ENCODE data around the gene SGPP1. TPM values are rescaled to one million over a fixed set of nuclear protein-coding genes. Genes with fewer than 3 reads are reported as not detected.

SGPP1 gene
- total and polyA plus RNA-seq, 2 of the 4 experiments (the other 2 are of a cell fraction) = 8.6 to 11.1 TPM

DNA sequence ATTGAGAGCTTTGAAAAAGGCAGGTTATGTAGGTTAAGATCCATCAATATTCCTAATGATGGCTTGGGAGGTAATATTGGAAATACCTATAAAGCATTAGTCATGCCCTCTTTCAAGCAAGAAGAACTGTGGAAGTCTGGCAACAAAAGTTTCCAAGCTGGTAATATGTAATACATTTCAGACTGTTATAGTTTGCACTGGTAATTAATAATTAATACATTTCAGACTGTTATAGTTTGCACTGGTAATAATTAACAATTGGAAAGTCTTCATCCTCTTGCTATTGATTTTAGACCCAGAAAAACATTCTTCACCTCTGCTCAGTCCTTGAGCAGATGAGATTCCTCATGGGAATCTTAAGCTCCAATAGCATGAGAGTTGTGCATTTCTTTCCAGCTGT is 57.2 kb downstream of the SGPP1 start:
- no peak overlapping the region for H3K23ac ChIP-seq (ENCODE audit: low read depth, low read length)
- H3K18ac ChIP-seq (ENCODE audit: low read depth, low read length) = no peak overlapping the region
- no peak overlapping the region for H3K14ac ChIP-seq (replicated peaks; ENCODE audit: low read depth, low read length)
- no peaks in the 10 kb centered on the region for H3K36me3 ChIP-seq (ENCODE audit: control insufficient read depth, insufficient read depth, low read length)
- H3K9me3 ChIP-seq (ENCODE audit: control insufficient read depth, insufficient read depth, low read length) = no peaks in the 10 kb centered on the region
- H3K4ac ChIP-seq (ENCODE audit: low read depth, low read length) = no peak overlapping the region
- H4K8ac ChIP-seq (ENCODE audit: low read depth in 2 of 2, low read length in 2 of 2) = no peak overlapping the region
- H2BK15ac ChIP-seq (ENCODE audit: low read depth, low read length) = no peak overlapping the region
- H3K27ac ChIP-seq (ENCODE audit: insufficient read depth, low read length) = no peak overlapping the region
- no peak overlapping the region for H2BK5ac ChIP-seq (ENCODE audit: low read depth, low read length, poor library complexity, severe bottlenecking)
- peaks cover 6% of the 10 kb centered on the region for H3K9me1 ChIP-seq (ENCODE audit: insufficient read depth, low read length)
- BruUV-seq (replicated peaks) = no TSS peak
- H3K4me1 ChIP-seq (ENCODE audit: control insufficient read depth, insufficient read depth, low read length) = no peaks in the 10 kb centered on the region
- DNase-seq = no peak
- H2BK20ac ChIP-seq (ENCODE audit: low read depth, low read length) = no peak overlapping the region
- no peak overlapping the region for H2AFZ ChIP-seq (replicated peaks; ENCODE audit: low read length, poor library complexity)
- CTCF ChIA-PET = interaction anchor here (0.6 kb wide), 1 partner anchor 14 kb away, joined by 4 read pairs; no protein-coding TSS in a partner anchor
- ATAC-seq (ENCODE audit: low read depth) = no peak
- H4K20me1 ChIP-seq (ENCODE audit: insufficient read depth, low read length) = no peaks in the 10 kb centered on the region
- H3K4me3 ChIP-seq (ENCODE audit: insufficient read depth, low read depth, low read length) = no peak overlapping the region
- H3K79me1 ChIP-seq (ENCODE audit: low read depth in 1 of 2, low read length in 2 of 2) = no peaks in the 10 kb centered on the region
- H3K27me3 ChIP-seq (ENCODE audit: control insufficient read depth, insufficient read depth, low read length) = no peaks in the 10 kb centered on the region
- H4K91ac ChIP-seq (ENCODE audit: insufficient read depth, low read depth, low read length) = no peak overlapping the region
- POLR2A ChIA-PET (ENCODE audit: unreplicated experiment) = no interaction called here
- H2AK5ac ChIP-seq (ENCODE audit: low read depth, low read length) = no peak overlapping the region
- H3K9ac ChIP-seq (ENCODE audit: low read depth, low read length) = no peak overlapping the region
- H4K5ac ChIP-seq (ENCODE audit: low read depth, low read length) = no peak overlapping the region
- no peak overlapping the region for H3K4me2 ChIP-seq (ENCODE audit: low read depth, low read length)
- no peak for TF ChIP-seq MAFK (IDR thresholded peaks at IDR 0.05; ENCODE audit: low read depth, low read length)
- no peak for TF ChIP-seq RAD21 (IDR thresholded peaks at IDR 0.05; ENCODE audit: low read length)
- no peak for TF ChIP-seq MXI1 (IDR thresholded peaks at IDR 0.05; ENCODE audit: borderline replicate concordance, low read depth, low read length)
- TF ChIP-seq POLR2A (IDR thresholded peaks at IDR 0.05; ENCODE audit: low read depth, low read length) = no peak
- TF ChIP-seq RFX5 (IDR thresholded peaks at IDR 0.05; ENCODE audit: low read depth, low read length) = no peak
- no peak for TF ChIP-seq NFE2L2 (IDR thresholded peaks at IDR 0.05; ENCODE audit: low read depth, low read length)
- no peak for TF ChIP-seq RCOR1 (IDR thresholded peaks at IDR 0.05; ENCODE audit: insufficient replicate concordance, low read length)
- TF ChIP-seq, protein P1, sequence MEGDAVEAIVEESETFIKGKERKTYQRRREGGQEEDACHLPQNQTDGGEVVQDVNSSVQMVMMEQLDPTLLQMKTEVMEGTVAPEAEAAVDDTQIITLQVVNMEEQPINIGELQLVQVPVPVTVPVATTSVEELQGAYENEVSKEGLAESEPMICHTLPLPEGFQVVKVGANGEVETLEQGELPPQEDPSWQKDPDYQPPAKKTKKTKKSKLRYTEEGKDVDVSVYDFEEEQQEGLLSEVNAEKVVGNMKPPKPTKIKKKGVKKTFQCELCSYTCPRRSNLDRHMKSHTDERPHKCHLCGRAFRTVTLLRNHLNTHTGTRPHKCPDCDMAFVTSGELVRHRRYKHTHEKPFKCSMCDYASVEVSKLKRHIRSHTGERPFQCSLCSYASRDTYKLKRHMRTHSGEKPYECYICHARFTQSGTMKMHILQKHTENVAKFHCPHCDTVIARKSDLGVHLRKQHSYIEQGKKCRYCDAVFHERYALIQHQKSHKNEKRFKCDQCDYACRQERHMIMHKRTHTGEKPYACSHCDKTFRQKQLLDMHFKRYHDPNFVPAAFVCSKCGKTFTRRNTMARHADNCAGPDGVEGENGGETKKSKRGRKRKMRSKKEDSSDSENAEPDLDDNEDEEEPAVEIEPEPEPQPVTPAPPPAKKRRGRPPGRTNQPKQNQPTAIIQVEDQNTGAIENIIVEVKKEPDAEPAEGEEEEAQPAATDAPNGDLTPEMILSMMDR (conservative IDR thresholded peaks at IDR 0.05; ENCODE audit: low read depth, low read length) = no peak
- TF ChIP-seq SMC3 (IDR thresholded peaks at IDR 0.05; ENCODE audit: low read depth, low read length) = no peak
- TF ChIP-seq CEBPB (IDR thresholded peaks at IDR 0.05; ENCODE audit: low read depth, low read length) = no peak
- no peak for TF ChIP-seq MAZ (IDR thresholded peaks at IDR 0.05; ENCODE audit: borderline replicate concordance, low read depth, low read length)
- no peak for TF ChIP-seq FOS (IDR thresholded peaks at IDR 0.05; ENCODE audit: low read depth, low read length)
- TF ChIP-seq BHLHE40 (IDR thresholded peaks at IDR 0.05; ENCODE audit: low read depth, low read length) = no peak
- TF ChIP-seq, protein P2, sequence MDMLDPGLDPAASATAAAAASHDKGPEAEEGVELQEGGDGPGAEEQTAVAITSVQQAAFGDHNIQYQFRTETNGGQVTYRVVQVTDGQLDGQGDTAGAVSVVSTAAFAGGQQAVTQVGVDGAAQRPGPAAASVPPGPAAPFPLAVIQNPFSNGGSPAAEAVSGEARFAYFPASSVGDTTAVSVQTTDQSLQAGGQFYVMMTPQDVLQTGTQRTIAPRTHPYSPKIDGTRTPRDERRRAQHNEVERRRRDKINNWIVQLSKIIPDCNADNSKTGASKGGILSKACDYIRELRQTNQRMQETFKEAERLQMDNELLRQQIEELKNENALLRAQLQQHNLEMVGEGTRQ (IDR thresholded peaks at IDR 0.05; ENCODE audit: low read depth, low read length) = no peak
- no peak overlapping the region for H2BK120ac ChIP-seq (ENCODE audit: low read depth, low read length)
- H3K56ac ChIP-seq (ENCODE audit: extremely low read depth, insufficient read depth, low read length) = no peak overlapping the region
- intact Hi-C loops (cut with micrococcal nuclease) (no loop called here), in situ Hi-C loops (cut with MboI; ENCODE audit: low sequenced_read_pairs) (no loop called here), dilution Hi-C loops (cut with HindIII; ENCODE audit: low sequenced_read_pairs, unreplicated experiment) (no loop called here)
- no peak overlapping the region for H2AK9ac ChIP-seq (replicated peaks; ENCODE audit: low read depth, low read length, poor library complexity)
